H1 (cell line): ENCODE measurements around the gene HCAR2. TPM values are rescaled to one million over a fixed set of nuclear protein-coding genes. Genes with fewer than 3 reads are reported as not detected.

Source experiments
- CTCF ChIA-PET: fragments of 300-600 bp; sonication (Branson Sonifier 250); formaldehyde crosslinking; loops from one replicate; lab custom pipeline; 2021; ENCODE audit not compliant: partially characterized antibody; lab: Charles Lee
- POLR2A ChIA-PET: fragments of 300-600 bp; sonication (Branson Sonifier 250); formaldehyde crosslinking; loops from one replicate; lab custom pipeline; 2021; ENCODE audit warnings: inconsistent platforms; ENCODE audit not compliant: partially characterized antibody; lab: Charles Lee
- DNase-seq, 2 experiments: peaks; one replicate each; pipeline versions ENCODE4 v3.0.0 to v3.0.0-alpha.2; 2010 to 2022; ENCODE audit warnings: low spot score in 2 of 2, low read depth in 1 of 2, mixed read lengths in 1 of 2
- FAIRE-seq: peaks from 2 replicates; lab custom pipeline; 2011; peaks lifted over from hg19 to GRCh38; lab: Jason Lieb, UNC
- H2AFZ ChIP-seq: 2 replicates; pipeline ENCODE4 v1.8.1; 2012; ENCODE audit warnings: low read length, inconsistent platforms
- H2AK5ac ChIP-seq: 2 replicates; pipeline ENCODE4 v1.6.1; 2013; ENCODE audit warnings: low read depth, low read length
- H2BK120ac ChIP-seq: replicated peaks from 2 replicates; pipeline ENCODE3; 2013; ENCODE audit warnings: low read depth, low read length, inconsistent platforms
- H2BK12ac ChIP-seq: 2 replicates; pipeline ENCODE4 v1.6.1; 2013; ENCODE audit warnings: low read depth, low read length
- H2BK15ac ChIP-seq: 2 replicates; pipeline ENCODE4 v1.6.1; 2013; ENCODE audit warnings: low read length
- H2BK20ac ChIP-seq: 2 replicates; pipeline ENCODE4 v1.6.1; 2013; ENCODE audit warnings: low read length
- H2BK5ac ChIP-seq: 2 replicates; pipeline ENCODE4 v1.6.1; 2013; ENCODE audit warnings: low read depth, low read length
- H3K14ac ChIP-seq: 2 replicates; pipeline ENCODE4 v1.6.1; 2013; ENCODE audit warnings: inconsistent platforms; ENCODE audit not compliant: insufficient read length
- H3K18ac ChIP-seq: 2 replicates; pipeline ENCODE4 v1.6.1; 2013; ENCODE audit warnings: low read length; ENCODE audit errors: extremely low read depth
- H3K23ac ChIP-seq: 2 replicates; pipeline ENCODE4 v1.6.1; 2013; ENCODE audit warnings: inconsistent platforms; ENCODE audit not compliant: insufficient read length
- H3K23me2 ChIP-seq: 2 replicates; pipeline ENCODE4 v1.6.1; 2013; ENCODE audit warnings: low read depth, low read length
- H3K27ac ChIP-seq: 2 replicates; pipeline ENCODE4 v1.6.1; 2011; ENCODE audit warnings: low read depth, low read length, inconsistent platforms
- H3K27me3 ChIP-seq, 4 experiments: replicated peaks in 1 of 4; 1 replicate in 1 of 4; 2 replicates in 3 of 4; pipeline versions ENCODE4 v1.6.1 to v1.8.1; 2011 to 2013; ENCODE audit warnings: low read length in 3 of 4, mild to moderate bottlenecking in 3 of 4, inconsistent platforms in 2 of 4, mixed read lengths in 2 of 4, moderate library complexity in 1 of 4; ENCODE audit not compliant: control insufficient read depth in 3 of 4, insufficient read depth in 3 of 4; ENCODE audit errors: extremely low read depth in 1 of 4
- H3K36me3 ChIP-seq, 4 experiments: 2 replicates each; pipeline versions ENCODE4 v1.6.1 to v1.8.1; 2011 to 2013; ENCODE audit warnings: mild to moderate bottlenecking in 4 of 4, low read length in 3 of 4, moderate library complexity in 2 of 4, control low read depth in 1 of 4, inconsistent platforms in 1 of 4; ENCODE audit not compliant: insufficient read depth in 4 of 4, control insufficient read depth in 2 of 4
- H3K4ac ChIP-seq: replicated peaks from 2 replicates; pipeline ENCODE3; 2013; ENCODE audit warnings: low read length, low read depth, mixed read lengths, inconsistent platforms; ENCODE audit not compliant: insufficient read length
- H3K4me1 ChIP-seq, 4 experiments: replicated peaks in 1 of 4; 1 replicate in 1 of 4; 2 replicates in 3 of 4; pipeline versions ENCODE4 v1.6.1 to v1.8.1; 2011 to 2013; ENCODE audit warnings: low read length in 3 of 4, inconsistent platforms in 2 of 4, mixed read lengths in 1 of 4; ENCODE audit not compliant: insufficient read depth in 4 of 4, control insufficient read depth in 3 of 4
- H3K4me2 ChIP-seq, 2 experiments: 2 replicates each; pipeline versions ENCODE4 v1.6.1 to v1.8.1; 2011 to 2013; ENCODE audit warnings: low read depth in 2 of 2, low read length in 2 of 2, control low read depth in 1 of 2, inconsistent platforms in 1 of 2, mild to moderate bottlenecking in 1 of 2; ENCODE audit not compliant: insufficient read depth in 1 of 2
- H3K4me3 ChIP-seq, 4 experiments: fragments of 200-600, 300-600 bp in 1 of 4; sonication (generic), shearing (Covaris generic), sonication (Bioruptor Twin) in 1 of 4; 2 replicates each; pipeline versions ENCODE4 v1.5.1 to v1.8.1; 2011 to 2016; ENCODE audit warnings: low read length in 4 of 4, low read depth in 3 of 4, control low read depth in 2 of 4, inconsistent platforms in 2 of 4, mild to moderate bottlenecking in 2 of 4, mixed read lengths in 1 of 4, moderate library complexity in 1 of 4; ENCODE audit not compliant: insufficient read depth in 2 of 4; ENCODE audit errors: extremely low read depth in 1 of 4
- H3K56ac ChIP-seq: replicated peaks from 2 replicates; pipeline ENCODE3; 2013; ENCODE audit warnings: low read depth, mild to moderate bottlenecking, mixed read lengths, low read length, inconsistent platforms; ENCODE audit not compliant: insufficient read length
- H3K79me1 ChIP-seq: 2 replicates; pipeline ENCODE4 v1.6.1; 2013; ENCODE audit warnings: low read depth, low read length, control low read depth
- H3K79me2 ChIP-seq, 2 experiments: 2 replicates each; pipeline versions ENCODE4 v1.6.1 to v1.8.1; 2012 to 2013; ENCODE audit warnings: low read length in 2 of 2, mild to moderate bottlenecking in 2 of 2, inconsistent platforms in 1 of 2; ENCODE audit not compliant: insufficient read depth in 2 of 2, control insufficient read depth in 1 of 2
- H3K9ac ChIP-seq, 4 experiments: replicated peaks in 1 of 4; 1 replicate in 1 of 4; 2 replicates in 3 of 4; pipeline versions ENCODE4 v1.6.1 to v1.8.1; 2011 to 2013; ENCODE audit warnings: low read depth in 3 of 4, low read length in 3 of 4, control low read depth in 2 of 4, mild to moderate bottlenecking in 2 of 4, moderate library complexity in 2 of 4, inconsistent platforms in 1 of 4; ENCODE audit errors: extremely low read depth in 1 of 4
- H3K9me3 ChIP-seq, 2 experiments: 2 replicates each; pipeline versions ENCODE4 v1.6.1 to v1.8.1; 2012 to 2013; ENCODE audit warnings: mild to moderate bottlenecking in 2 of 2, moderate library complexity in 2 of 2, control low read depth in 1 of 2, inconsistent platforms in 1 of 2, low read depth in 1 of 2, low read length in 1 of 2, mixed read lengths in 1 of 2; ENCODE audit not compliant: insufficient read depth in 2 of 2
- H4K20me1 ChIP-seq, 2 experiments: replicated peaks in 1 of 2; 2 replicates each; pipeline versions ENCODE3 to v1.8.1; 2011 to 2013; ENCODE audit warnings: inconsistent platforms in 2 of 2, low read length in 2 of 2, mild to moderate bottlenecking in 1 of 2; ENCODE audit not compliant: insufficient read depth in 2 of 2, control insufficient read depth in 1 of 2
- H4K5ac ChIP-seq: 2 replicates; pipeline ENCODE4 v1.6.1; 2013; ENCODE audit warnings: low read length, low read depth, mixed read lengths, inconsistent platforms; ENCODE audit not compliant: insufficient read length
- H4K8ac ChIP-seq: 2 replicates; pipeline ENCODE4 v1.8.0; 2013; ENCODE audit warnings: mild to moderate bottlenecking, moderate library complexity, low read length, inconsistent platforms; ENCODE audit not compliant: insufficient read depth; ENCODE audit errors: extremely low read depth
- H4K91ac ChIP-seq: replicated peaks from 2 replicates; pipeline ENCODE3; 2013; ENCODE audit warnings: low read length, mixed read lengths, inconsistent platforms; ENCODE audit not compliant: insufficient read length
- BACH1 ChIP-seq: IDR thresholded peaks from 2 replicates; pipeline ENCODE4 v1.6.1; 2012; ENCODE audit warnings: low read length, improper control_type of control experiment
- CTBP2 ChIP-seq: IDR thresholded peaks from 2 replicates; pipeline ENCODE4 v1.7.0; 2011; ENCODE audit warnings: borderline replicate concordance, mild to moderate bottlenecking, moderate library complexity, mixed read lengths, low read length; ENCODE audit not compliant: insufficient read depth, insufficient read length
- EP300 ChIP-seq, 2 experiments: IDR thresholded peaks; 1 replicate in 1 of 2; 2 replicates in 1 of 2; pipeline ENCODE4 v1.6.1; 2011 to 2012; ENCODE audit warnings: low read depth in 2 of 2, low read length in 2 of 2, mild to moderate bottlenecking in 2 of 2, borderline replicate concordance in 1 of 2, inconsistent platforms in 1 of 2, moderate library complexity in 1 of 2
- FOSL1 ChIP-seq: IDR thresholded peaks from 2 replicates; pipeline ENCODE4 v1.6.1; 2011; ENCODE audit warnings: mild to moderate bottlenecking, low read depth, low read length, moderate library complexity; ENCODE audit not compliant: insufficient read depth
- GABPA ChIP-seq: IDR thresholded peaks from 2 replicates; pipeline ENCODE4 v1.6.1; 2011; ENCODE audit warnings: mild to moderate bottlenecking, low read length, moderate library complexity, borderline replicate concordance; ENCODE audit not compliant: insufficient read depth
- HDAC2 ChIP-seq, 2 experiments: fragments of 300-600 bp in 1 of 2; sonication (generic) in 1 of 2; IDR thresholded peaks; 2 replicates each; pipeline ENCODE4 v1.6.1; 2011 to 2012; ENCODE audit warnings: low read depth in 2 of 2, low read length in 2 of 2, mild to moderate bottlenecking in 2 of 2, moderate library complexity in 2 of 2, borderline replicate concordance in 1 of 2, inconsistent platforms in 1 of 2
- JUND ChIP-seq: IDR thresholded peaks from 2 replicates; pipeline ENCODE4 v1.6.1; 2011; ENCODE audit warnings: mild to moderate bottlenecking, improper control_type of control experiment, low read length
- MAFK ChIP-seq: IDR thresholded peaks from 2 replicates; pipeline ENCODE4 v1.6.1; 2012; ENCODE audit warnings: low read depth, mild to moderate bottlenecking, improper control_type of control experiment, low read length
- PHF8 ChIP-seq: fragments of 200-600 bp; sonication (generic); conservative IDR thresholded peaks from 2 replicates; pipeline ENCODE4 v1.7.1; 2012; ENCODE audit warnings: low read depth, mild to moderate bottlenecking, inconsistent platforms, low read length, moderate library complexity
- POLR2A ChIP-seq, 2 experiments: IDR thresholded peaks; 1 replicate in 1 of 2; 2 replicates in 1 of 2; pipeline ENCODE4 v1.6.1; 2011; ENCODE audit warnings: low read depth in 2 of 2, low read length in 2 of 2, mild to moderate bottlenecking in 2 of 2; ENCODE audit errors: control extremely low read depth in 1 of 2
- SIRT6 ChIP-seq: IDR thresholded peaks from one replicate; pipeline ENCODE4 v1.7.1; 2012; ENCODE audit warnings: low read length, inconsistent platforms
- SUZ12 ChIP-seq: fragments of 200-600 bp; sonication (generic); IDR thresholded peaks from 2 replicates; pipeline ENCODE4 v1.6.1; 2012; ENCODE audit warnings: mild to moderate bottlenecking, inconsistent platforms, low read length, moderate library complexity, mixed read lengths
- WGBS, 2 experiments: shearing (Covaris generic) in 1 of 2; methylation state at CpG; one replicate each; pipeline versions ENCODE4 v1.1.6 to v1.1.7; 2013 to 2015; ENCODE audit warnings: low lambda C conversion rate in 2 of 2, mixed read lengths in 2 of 2, inconsistent platforms in 1 of 2, low coverage in 1 of 2, missing lambda C conversion rate in 1 of 2; ENCODE audit not compliant: insufficient replicate concordance in 2 of 2, insufficient coverage in 1 of 2, insufficient read length in 1 of 2; ENCODE audit errors: extremely low coverage in 1 of 2, missing lambda C conversion rate in 1 of 2; 5-methylcytosine and 5-hydroxymethylcytosine counted together
- polyA plus RNA-seq, 7 experiments: library from polyadenylated mRNA; depleted of rRNA in 3 of 7; stranded (reverse) in 5 of 7; unstranded in 2 of 7; fragments of >200 nt in 5 of 7; fragments of 200-250 nt in 2 of 7; gene quantifications; 1 replicate in 5 of 7; 2 replicates in 1 of 7; 4 replicates in 1 of 7; pipeline versions ENCODE4 v1.2.1 to v1.2.3, GENCODE V29; 2011 to 2013; ENCODE audit warnings: missing spikeins in 2 of 7, mixed read lengths in 2 of 7
- total RNA-seq: library from RNA; stranded (reverse); fragmentation: NEBNext Ultra II Directional; extraction: Animal tissue kit (Norgen Biotek cat#: 25700); gene quantifications from 2 replicates; pipeline ENCODE4 v1.2.1, GENCODE V29; 2021

The HCAR2 gene
- total and polyA plus RNA-seq, 2 of the 8 experiments (the other 6 are each of a cell fraction or from before 2014, with no cell fraction given): not detected

DNA sequence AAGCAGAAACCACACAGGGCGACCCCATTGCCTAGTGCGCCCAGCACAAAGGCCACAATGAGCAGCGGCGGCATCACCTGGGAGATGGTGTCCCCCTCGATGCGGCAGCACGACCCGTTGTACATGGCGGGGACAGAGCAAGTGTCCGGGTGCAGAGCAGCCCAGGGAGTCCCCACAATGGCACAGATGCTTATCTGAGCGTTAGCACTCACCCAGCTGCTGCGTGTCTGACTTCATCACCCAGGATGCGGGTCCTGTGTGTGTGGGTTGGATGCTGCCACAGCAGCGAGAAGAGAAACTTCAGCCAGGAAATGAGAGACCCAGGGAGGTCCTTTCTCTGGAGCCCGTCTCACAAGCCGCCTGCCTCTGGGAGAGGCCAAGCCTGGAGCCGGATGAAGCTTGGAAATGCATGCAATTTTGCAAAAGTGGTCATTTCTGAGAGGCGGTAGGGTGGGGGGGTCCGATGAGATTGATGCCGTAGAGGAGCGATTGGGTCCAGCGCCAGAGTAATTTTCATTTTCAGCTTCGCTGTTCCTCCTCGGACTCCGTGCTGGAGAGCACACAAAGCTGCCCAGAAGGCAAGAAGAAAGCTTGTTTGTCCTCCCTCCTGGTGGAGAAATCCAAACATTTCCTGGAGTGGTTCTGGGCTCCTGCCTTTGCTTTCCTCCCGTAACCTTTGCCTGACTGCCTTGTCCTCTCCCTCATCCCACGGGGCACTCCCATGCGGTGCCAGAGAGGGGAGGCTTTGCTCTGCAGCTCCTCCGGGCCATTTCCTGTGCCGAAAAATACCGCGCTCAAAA, 27.3 kb upstream of the HCAR2 start, which contains the start of gene HCAR1:
Gene HCAR1 (minus strand): TSS at position 630 of the 800 bp plus-strand sequence. CDS start 505 bp downstream, at position 125.
- Histone ChIP-seq H4K91ac (no peak within 1 kb of the TSS), H2BK20ac (no peak within 1 kb of the TSS), H3K27me3 (no peaks in the 10 kb centered on the region), H3K14ac (no peak within 1 kb of the TSS), H3K4me1 (no peaks in the 10 kb centered on the region; a peak in 1 of 7 replicates), H3K9ac (no peak within 1 kb of the TSS), H2BK5ac (no peak within 1 kb of the TSS; the same call in 1 of the 2 replicates), H4K20me1 (no peaks in the 10 kb centered on the region), H3K4ac (no peak within 1 kb of the TSS), H4K8ac (peak within 1 kb of the TSS; percentile 57; the same call in 1 of the 2 replicates), H3K23ac (no peak within 1 kb of the TSS), H3K27ac (no peak within 1 kb of the TSS), H2AFZ (peak within 1 kb of the TSS; percentile 64; the same call in 1 of the 2 replicates), H3K4me2 (no peak within 1 kb of the TSS), H4K5ac (no peak within 1 kb of the TSS), H3K36me3 (no peaks in the 10 kb centered on the region), H3K23me2 (no peaks in the 10 kb centered on the region), H3K56ac (no peak within 1 kb of the TSS), H2BK15ac (no peak within 1 kb of the TSS), H3K79me1 (no peaks in the 10 kb centered on the region), H3K9me3 (no peaks in the 10 kb centered on the region), H3K18ac (no peak within 1 kb of the TSS), H2AK5ac (no peak within 1 kb of the TSS; the same call in 1 of the 2 replicates), H3K4me3 (no peak within 1 kb of the TSS), H3K79me2 (no peaks in the 10 kb centered on the region), H2BK12ac (0 out of 2 replicates have a peak within 1 kb of the TSS, but pooled peaks have one; percentile 52), H2BK120ac (no peak within 1 kb of the TSS)
- WGBS, 2 experiments: 92% methylated on average over 32 of the region's 32 CpGs; no CpG with 5 or more reads in 1 of the 2 experiments
- POLR2A ChIA-PET: interaction anchor here (0.6 to 1.1 kb wide), 2 partner anchors 44 to 451 kb away, joined by 3 to 4 read pairs; partner anchors contain the start of gene CCDC62
- no peak for DNase-seq
- FAIRE-seq: no peak
- CTCF ChIA-PET: interaction anchor here (0.6 to 2.4 kb wide), 3 partner anchors 8 to 196 kb away, joined by 3 to 10 read pairs (median 3); no protein-coding TSS in a partner anchor
- TF ChIP-seq PHF8 (no peak), EP300 (IDR thresholded peaks at IDR 0.05; ENCODE audit: borderline replicate concordance in 1 of 2, low read depth in 2 of 2, low read length in 2 of 2) (no peak), POLR2A (IDR thresholded peaks at IDR 0.05; ENCODE audit: control extremely low read depth in 1 of 2, low read depth in 2 of 2, low read length in 2 of 2) (no peak), MAFK (no peak), JUND (no peak), SUZ12 (no peak), HDAC2 (IDR thresholded peaks at IDR 0.05; ENCODE audit: borderline replicate concordance in 1 of 2, low read depth in 2 of 2, low read length in 2 of 2) (no peak), BACH1 (no peak), SIRT6 (no peak), GABPA (no peak), CTBP2 (no peak), FOSL1 (no peak)
